Skeletal muscle tissue (tissue), 4 donors: Measurements from ENCODE around the gene AIMP2. TPM values are rescaled to one million over a fixed set of nuclear protein-coding genes. Genes with fewer than 3 reads are reported as not detected.
A peak's percentile ranks its signal among the peaks of the same experiment; 100 is the strongest.
"Not testable (repeated sequence)": the region's sequence is repeated elsewhere in the genome, so short reads cannot be mapped to it uniquely, and the experiment has no call there.

Experiments used
- H3K27ac ChIP-seq: one replicate; pipeline ENCODE4 v1.7.0; 2013; ENCODE audit warnings: mild to moderate bottlenecking, low read depth, low read length, inconsistent platforms
- H3K27me3 ChIP-seq, 3 donors: one replicate each; pipeline ENCODE4 v1.7.0; 2013; ENCODE audit warnings: low read length in 3 of 3; ENCODE audit not compliant: control insufficient read depth in 3 of 3, insufficient read depth in 3 of 3
- H3K36me3 ChIP-seq, 3 donors: one replicate each; pipeline ENCODE4 v1.7.0; 2013; ENCODE audit warnings: low read length in 3 of 3; ENCODE audit not compliant: control insufficient read depth in 3 of 3, insufficient read depth in 3 of 3
- H3K4me1 ChIP-seq, 3 donors: one replicate each; pipeline ENCODE4 v1.7.0; 2013; ENCODE audit warnings: low read length in 3 of 3, mild to moderate bottlenecking in 3 of 3; ENCODE audit not compliant: control insufficient read depth in 3 of 3, insufficient read depth in 3 of 3
- H3K4me3 ChIP-seq, 3 donors: one replicate each; pipeline ENCODE4 v1.7.0; 2013; ENCODE audit warnings: low read length in 3 of 3
- H3K9ac ChIP-seq, 3 donors: one replicate each; pipeline ENCODE4 v1.7.0; 2013; ENCODE audit warnings: low read length in 3 of 3, mild to moderate bottlenecking in 3 of 3, moderate library complexity in 2 of 3, low read depth in 1 of 3
- H3K9me3 ChIP-seq, 3 donors: one replicate each; pipeline ENCODE4 v1.7.0; 2013; ENCODE audit warnings: low read length in 3 of 3; ENCODE audit not compliant: control insufficient read depth in 3 of 3
- total RNA-seq: library from RNA; depleted of rRNA; stranded (reverse); fragments of >200 nt; gene quantifications from one replicate; pipeline ENCODE4 v1.2.3, GENCODE V29; 2014
- donor health status: Osteomylitis.

The AIMP2 gene
- total RNA-seq = 37.6 TPM

GRCh38 chr7:6008668-6009611, at the start of gene AIMP2, which contains the start of gene PMS2:
TSS of gene AIMP2 (plus strand) at chr7:6009272. CDS start at chr7:6009364, 92 bp downstream.
TSS of gene PMS2 (minus strand) at chr7:6009049. CDS start at chr7:6009019, 30 bp downstream.
- H3K27ac ChIP-seq = peak within 1 kb of the TSS; percentile 95
- no peaks in the 10 kb centered on the region for H3K27me3 ChIP-seq
- peak within 1 kb of the TSS; percentile 85 to 96 (median 94) for H3K4me3 ChIP-seq
- peaks cover 27 to 32% (median 32%) of the 10 kb centered on the region in 3 donors for H3K4me1 ChIP-seq
- no peaks in the 10 kb centered on the region for H3K9me3 ChIP-seq
- H3K36me3 ChIP-seq = no peaks in the 10 kb centered on the region
- H3K9ac ChIP-seq = peak within 1 kb of the TSS; percentile 83 to 96 (median 91)

DNA sequence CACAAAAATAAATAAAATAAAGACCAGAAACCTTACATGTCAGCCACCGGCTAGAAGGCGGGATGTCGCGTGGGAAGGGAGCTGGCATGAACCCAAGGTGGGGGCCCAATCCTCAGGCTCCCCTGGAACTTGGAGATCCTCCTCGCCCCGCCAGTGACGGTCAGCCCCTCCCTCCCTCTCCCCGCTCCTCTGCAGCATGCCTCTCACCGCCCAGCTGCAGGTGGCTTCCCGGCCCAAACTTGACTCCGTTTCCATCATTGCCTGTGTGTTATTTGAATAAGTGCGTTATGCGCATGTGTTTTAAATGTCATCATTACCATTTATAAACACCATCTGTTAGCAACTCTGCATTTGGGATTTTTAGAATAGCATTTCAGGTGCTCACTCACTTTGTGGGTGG, 45.9 kb upstream of the AIMP2 start:
- H3K4me1 ChIP-seq, H3K9me3 ChIP-seq, H3K4me3 ChIP-seq, H3K36me3 ChIP-seq, H3K27me3 ChIP-seq, H3K27ac ChIP-seq, H3K9ac ChIP-seq: not testable (repeated sequence)

DNA sequence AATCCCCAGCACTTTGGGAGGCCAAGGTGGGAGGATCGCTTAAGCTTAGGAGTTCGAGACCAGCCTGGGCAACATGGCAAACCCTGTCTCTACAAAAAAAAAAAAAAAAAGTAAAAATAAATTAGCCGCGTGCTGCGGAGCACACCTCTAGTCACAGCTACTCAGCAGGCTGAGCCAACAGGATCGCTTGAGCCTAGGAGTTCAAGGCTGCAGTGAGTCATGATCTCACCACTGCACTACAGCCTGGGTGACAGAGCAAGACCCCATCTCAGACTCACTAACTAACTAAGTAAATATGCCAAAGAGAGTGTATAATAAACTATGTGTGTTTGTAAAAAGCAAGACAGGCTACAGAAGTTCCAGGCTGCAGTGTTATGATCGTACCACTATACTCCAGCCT, 45.3 kb upstream of the AIMP2 start:
- H3K27ac ChIP-seq, H3K36me3 ChIP-seq, H3K9ac ChIP-seq, H3K4me3 ChIP-seq, H3K9me3 ChIP-seq, H3K4me1 ChIP-seq, H3K27me3 ChIP-seq: not testable (repeated sequence)

- H3K4me3 ChIP-seq = not testable (repeated sequence)
These were observed 38.6 kb upstream of the AIMP2 start, which contains the start of gene RSPH10B for GRCh38 chr7:5970347-5970911. TSS of gene RSPH10B (minus strand) at chr7:5970689. CDS start at chr7:5967116, 3,573 bp downstream.

GRCh38 chr7:5973580-5973979, 35.5 kb upstream of the AIMP2 start:
- not testable (repeated sequence) for H3K27me3 ChIP-seq, H3K9ac ChIP-seq, H3K36me3 ChIP-seq, H3K4me1 ChIP-seq, H3K4me3 ChIP-seq, H3K9me3 ChIP-seq, H3K27ac ChIP-seq

More at GRCh38 chr7:5970347-5970911, 38.6 kb upstream of the AIMP2 start, which contains the start of gene RSPH10B:
- not testable (repeated sequence) for H3K9ac ChIP-seq, H3K36me3 ChIP-seq, H3K27ac ChIP-seq, H3K9me3 ChIP-seq, H3K4me1 ChIP-seq, H3K27me3 ChIP-seq

GRCh38 chr7:5979680-5980314, 29.3 kb upstream of the AIMP2 start:
- H3K9me3 ChIP-seq, H3K4me1 ChIP-seq, H3K4me3 ChIP-seq, H3K9ac ChIP-seq, H3K27ac ChIP-seq, H3K27me3 ChIP-seq, H3K36me3 ChIP-seq: not testable (repeated sequence)

DNA sequence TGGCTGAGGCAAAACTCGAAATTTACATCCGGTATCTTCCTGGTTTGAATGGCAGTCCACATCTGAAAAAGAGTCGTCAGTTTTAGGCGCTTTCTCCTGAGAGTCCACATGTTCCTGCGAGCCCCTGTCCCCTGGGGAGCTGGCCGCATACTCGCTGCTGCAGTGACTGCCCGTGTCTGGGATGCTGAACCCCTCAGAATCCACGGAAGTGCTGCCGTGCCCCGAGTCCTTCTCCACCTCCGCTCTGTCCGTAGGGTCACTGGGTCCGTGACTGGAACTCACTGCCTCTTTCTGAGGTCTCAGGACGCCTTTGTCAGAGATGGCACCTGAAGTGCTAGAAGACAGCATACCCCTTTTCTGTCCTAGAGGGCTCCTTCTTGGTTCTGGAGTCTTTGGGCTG, 22.0 kb upstream of the AIMP2 start:
- peaks cover 8 to 21% (median 14%) of the 10 kb centered on the region in 3 donors for H3K36me3 ChIP-seq
- H3K9me3 ChIP-seq, H3K4me1 ChIP-seq, H3K4me3 ChIP-seq, H3K27ac ChIP-seq, H3K27me3 ChIP-seq, H3K9ac ChIP-seq: not testable (repeated sequence)

DNA sequence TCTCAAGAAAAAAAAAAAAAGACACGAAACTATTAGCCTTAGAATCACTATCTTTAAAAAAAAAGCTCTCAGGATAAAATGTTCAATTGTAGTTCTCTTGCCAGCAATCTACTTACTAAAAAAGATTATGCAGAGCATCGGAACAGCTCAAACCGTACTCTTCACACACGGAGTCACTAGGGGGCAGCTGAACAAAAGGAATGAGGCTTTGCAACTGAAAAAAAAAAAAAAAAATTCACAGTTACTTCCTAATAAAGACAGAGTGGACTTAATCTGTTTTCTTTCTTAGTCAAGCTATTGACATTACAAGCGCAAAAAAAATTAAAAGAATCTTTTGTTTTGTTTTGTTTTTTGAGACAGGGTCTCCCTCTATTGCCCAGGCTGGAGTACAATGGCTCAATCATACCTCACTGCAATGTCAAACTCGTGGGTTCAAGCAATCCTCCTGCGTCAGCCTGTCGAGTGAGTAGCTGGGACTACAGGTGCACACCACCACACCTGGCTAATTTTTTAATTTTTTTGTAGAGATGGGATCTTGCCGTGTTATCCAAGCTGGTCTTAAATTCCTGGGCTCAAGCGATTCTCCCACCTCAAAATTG, 11.8 kb upstream of the AIMP2 start:
- Histone ChIP-seq H3K36me3 (peaks cover 6 to 28% (median 27%) of the 10 kb centered on the region in 3 donors), H3K4me1 (peaks cover 0 to 7% (median 3%) of the 10 kb centered on the region in 3 donors), H3K27me3 (no peaks in the 10 kb centered on the region), H3K4me3 (no peak overlapping the region), H3K9ac (no peak overlapping the region), H3K9me3 (no peaks in the 10 kb centered on the region), H3K27ac (no peak overlapping the region)

GRCh38 chr7:6007386-6007785, 1.7 kb upstream of the AIMP2 start:
- H3K4me1 ChIP-seq = peaks cover 18 to 21% (median 21%) of the 10 kb centered on the region in 3 donors
- no peaks in the 10 kb centered on the region for H3K9me3 ChIP-seq
- peak overlapping the region in 1 of 3 donors; percentile 16 for H3K9ac ChIP-seq
- H3K4me3 ChIP-seq = no peak overlapping the region
- no peaks in the 10 kb centered on the region for H3K27me3 ChIP-seq
- peaks cover 0 to 5% (median 4%) of the 10 kb centered on the region in 3 donors for H3K36me3 ChIP-seq
- no peak overlapping the region for H3K27ac ChIP-seq
